ENCODE measurements around the gene FBXL7. TPM values are rescaled to one million over a fixed set of nuclear protein-coding genes. Genes with fewer than 3 reads are reported as not detected.

FBXL7 gene
- total RNA-seq, 1 donor from 2014 or later, result 12.3 TPM

GRCh38 chr5:15943487-15943886, 443.5 kb downstream of the FBXL7 start:
- no peak for DNase-seq (ENCODE audit: low spot score)

GRCh38 chr5:15946026-15946425, 446.0 kb downstream of the FBXL7 start:
- DNase-seq (ENCODE audit: low spot score), result no peak

GRCh38 chr5:15948190-15948589, 448.2 kb downstream of the FBXL7 start:
- no peak for DNase-seq (ENCODE audit: low spot score)

- no peak for DNase-seq (ENCODE audit: low spot score)
Observed at GRCh38 chr5:15951126-15951525, 451.1 kb downstream of the FBXL7 start.

DNA sequence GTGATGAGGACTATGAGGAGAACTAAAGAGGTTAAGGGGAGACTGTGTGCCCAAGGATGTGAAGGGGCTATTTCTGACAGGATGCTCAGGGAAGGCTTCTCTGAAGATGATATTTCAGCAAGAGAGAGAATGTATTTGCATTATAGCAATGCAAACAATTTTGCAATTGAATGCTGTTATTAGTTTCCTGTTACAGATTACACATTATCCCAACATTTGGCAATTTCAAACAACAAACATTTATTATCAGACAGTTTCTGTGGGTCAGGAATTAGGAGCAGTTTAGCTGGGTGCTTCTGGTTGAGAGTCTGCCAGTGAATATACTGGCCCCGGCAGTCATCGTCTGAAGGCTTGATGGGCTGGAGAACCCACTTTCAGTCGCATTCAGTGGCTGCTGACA, 451.6 kb downstream of the FBXL7 start:
- no peak for DNase-seq (ENCODE audit: low spot score)

GRCh38 chr5:15956622-15957021, 456.6 kb downstream of the FBXL7 start:
- DNase-seq (ENCODE audit: low spot score), result no peak

DNA sequence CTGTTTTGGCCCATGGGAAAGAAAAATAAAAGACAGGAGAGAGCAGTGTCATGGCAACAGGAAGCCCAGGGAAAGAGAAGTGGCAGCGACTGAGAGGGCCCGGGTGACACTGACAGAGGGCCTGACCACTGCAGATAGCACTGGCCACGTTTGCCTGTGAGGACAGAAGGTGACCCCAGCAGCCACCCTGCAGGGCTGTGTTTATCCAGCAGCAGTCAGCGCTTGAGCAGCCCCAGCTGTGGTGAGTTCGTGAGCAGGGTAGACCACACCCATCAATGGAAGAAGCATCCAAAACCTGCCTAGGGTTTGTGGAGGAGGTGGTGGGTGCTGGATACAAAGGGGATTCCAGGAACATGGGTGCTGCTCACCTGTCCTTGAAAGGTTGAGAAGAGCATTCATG, 457.1 kb downstream of the FBXL7 start:
- DNase-seq (ENCODE audit: low spot score), result no peak

- no peak for DNase-seq (ENCODE audit: low spot score)
Observed at GRCh38 chr5:15959370-15960164, 459.6 kb downstream of the FBXL7 start.

DNA sequence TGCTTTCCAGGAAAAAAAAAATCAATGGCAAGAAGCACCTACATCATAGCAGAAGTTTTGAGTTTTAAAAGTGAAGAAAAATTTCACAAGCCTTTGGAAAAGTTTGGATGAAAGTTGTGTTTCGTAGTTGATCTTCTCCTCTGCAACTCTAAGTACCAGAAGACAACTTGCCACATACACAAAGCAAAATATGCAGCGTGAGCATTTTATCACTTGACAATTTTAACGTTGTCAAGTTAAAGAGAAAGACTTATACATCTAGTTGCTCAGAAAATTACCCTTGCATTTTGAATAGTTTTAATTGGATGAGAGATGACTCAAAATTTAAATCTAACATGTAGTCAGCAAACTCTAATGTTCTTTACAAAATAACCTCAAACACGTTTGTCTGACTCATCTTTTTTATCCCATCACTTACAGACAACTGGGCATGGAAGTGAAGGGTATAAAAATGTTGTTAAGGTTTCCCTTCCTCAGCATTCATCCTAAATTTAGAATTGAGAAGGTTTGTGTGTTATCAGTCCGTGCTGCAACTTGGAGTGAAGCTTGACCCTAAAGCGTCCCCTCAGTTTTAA, 466.2 kb downstream of the FBXL7 start:
- DNase-seq (ENCODE audit: low spot score), result no peak

DNA sequence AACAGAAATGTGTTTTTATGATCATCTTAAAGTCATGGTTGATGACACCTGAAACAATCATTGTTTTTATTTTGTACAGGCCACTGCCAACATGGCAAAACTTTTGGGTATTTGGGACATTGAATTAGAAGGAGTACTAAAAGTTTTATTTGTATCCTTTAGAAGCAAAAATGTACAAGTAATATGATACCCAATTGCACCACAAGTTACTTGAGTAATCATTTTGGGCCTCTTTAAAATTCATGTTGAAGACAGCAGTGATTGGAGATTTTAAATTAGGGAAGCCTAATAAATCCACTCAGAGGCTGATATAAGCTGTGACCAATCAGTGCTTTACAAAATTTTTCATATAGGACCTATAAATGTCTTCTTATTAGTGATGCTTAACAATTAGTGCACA, 466.7 kb downstream of the FBXL7 start:
- DNase-seq (ENCODE audit: low spot score), result no peak

DNA sequence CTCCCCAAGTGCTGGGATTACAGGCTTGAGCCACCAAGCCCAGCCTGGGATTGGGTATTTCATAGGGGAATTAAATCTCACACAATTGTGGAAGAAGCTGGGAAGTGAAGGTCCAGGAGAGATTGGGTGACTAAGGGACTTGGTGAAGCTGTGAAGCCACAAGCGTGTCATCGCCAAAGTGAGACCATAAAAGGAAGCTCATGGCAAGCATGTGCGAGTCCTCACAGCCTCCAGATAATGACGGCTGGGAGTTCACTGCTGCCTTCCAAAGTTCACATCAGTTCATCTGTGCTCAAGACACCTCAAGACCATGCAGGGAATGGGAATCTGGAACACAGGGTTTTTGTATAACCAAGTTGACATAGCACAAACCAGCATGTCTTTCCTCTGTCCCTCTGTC, 469.0 kb downstream of the FBXL7 start:
- no peak for DNase-seq (ENCODE audit: low spot score)

GRCh38 chr5:15977851-15978250, 477.9 kb downstream of the FBXL7 start:
- no peak for DNase-seq (ENCODE audit: low spot score)

- DNase-seq (ENCODE audit: low spot score), result no peak
Observed at GRCh38 chr5:15980835-15981234, 480.9 kb downstream of the FBXL7 start.

GRCh38 chr5:15983392-15983791, 483.4 kb downstream of the FBXL7 start:
- no peak for DNase-seq (ENCODE audit: low spot score)

Measured in ureter (tissue), 1 donor.